Measurements from ENCODE around the gene TPST1.
"Not testable (repeated sequence)": the region's sequence is repeated elsewhere in the genome, so short reads cannot be mapped to it uniquely, and the experiment has no call there.

TPST1 gene

DNA sequence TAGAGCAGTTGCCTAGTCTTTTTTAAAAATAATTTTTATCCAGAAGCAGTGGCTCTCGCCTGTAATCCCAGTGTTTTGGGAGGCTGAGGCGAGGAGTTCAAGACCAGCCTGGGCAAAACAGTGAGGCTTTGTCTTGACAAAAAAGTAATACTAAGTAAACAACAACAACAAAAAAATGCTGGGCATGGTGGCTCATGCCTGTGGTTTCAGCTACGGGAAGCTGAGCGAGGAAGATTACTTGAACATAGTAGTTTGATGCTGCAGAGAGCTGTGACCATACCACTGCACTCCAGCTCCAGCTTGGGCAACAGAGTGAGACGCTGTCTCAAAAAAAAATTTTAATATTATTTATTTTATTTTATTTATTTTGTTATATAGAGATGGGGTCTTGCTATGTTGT is 31.3 kb upstream of the TPST1 start:
- H2BK5ac ChIP-seq (ENCODE audit: low read length) = no peak overlapping the region
- no peak overlapping the region for H3K18ac ChIP-seq (ENCODE audit: low read length)
- H3K4me3 ChIP-seq (ENCODE audit: low read length) = no peak overlapping the region
- H4K5ac ChIP-seq (ENCODE audit: low read length) = no peak overlapping the region
- H3K27me3 ChIP-seq (ENCODE audit: insufficient read depth, low read length, poor library complexity) = no peaks in the 10 kb centered on the region
- no peak overlapping the region for H3K4ac ChIP-seq (ENCODE audit: low read depth, low read length)
- WGBS (ENCODE audit: extremely low coverage, insufficient coverage, low lambda C conversion rate) = no CpG with 5 or more reads among the region's 5 CpGs
- H2BK120ac ChIP-seq (ENCODE audit: low read depth, low read length) = no peak overlapping the region
- no peaks in the 10 kb centered on the region for H3K79me1 ChIP-seq (ENCODE audit: low read length)
- H3K79me2 ChIP-seq (ENCODE audit: control insufficient read depth, insufficient read depth, low read length) = no peaks in the 10 kb centered on the region
- H3K27ac ChIP-seq (ENCODE audit: low read depth, low read length) = no peak overlapping the region
- no peak overlapping the region for H3K56ac ChIP-seq (ENCODE audit: low read length)
- no peaks in the 10 kb centered on the region for H3K4me1 ChIP-seq (ENCODE audit: control insufficient read depth, low read depth, low read length)
- no peak overlapping the region for H2AK5ac ChIP-seq (ENCODE audit: low read length)
- no peak for DNase-seq
- no peaks in the 10 kb centered on the region for H3K36me3 ChIP-seq (ENCODE audit: control insufficient read depth, insufficient read depth, low read length)
- no peak overlapping the region for H2BK15ac ChIP-seq (replicated peaks; ENCODE audit: low read depth)
- H3K4me2 ChIP-seq (ENCODE audit: low read length) = no peak overlapping the region
- no peak overlapping the region for H3K9ac ChIP-seq (ENCODE audit: low read length)
- H4K8ac ChIP-seq (ENCODE audit: low read depth, low read length) = no peak overlapping the region
- no peak overlapping the region for H3K23ac ChIP-seq (ENCODE audit: low read length)

GRCh38 chr7:66175006-66175405 is 30.1 kb upstream of the TPST1 start:
- H4K8ac ChIP-seq (ENCODE audit: low read depth, low read length); H2BK120ac ChIP-seq (ENCODE audit: low read depth, low read length); H2BK15ac ChIP-seq (replicated peaks; ENCODE audit: low read depth); H3K23ac ChIP-seq (ENCODE audit: low read length); H3K79me1 ChIP-seq (ENCODE audit: low read length); DNase-seq; H3K4me2 ChIP-seq (ENCODE audit: low read length); H3K4me3 ChIP-seq (ENCODE audit: low read length); H3K4me1 ChIP-seq (ENCODE audit: control insufficient read depth, low read depth, low read length); H3K18ac ChIP-seq (ENCODE audit: low read length); H2AK5ac ChIP-seq (ENCODE audit: low read length); H3K36me3 ChIP-seq (ENCODE audit: control insufficient read depth, insufficient read depth, low read length); H3K56ac ChIP-seq (ENCODE audit: low read length); H3K9ac ChIP-seq (ENCODE audit: low read length); H3K79me2 ChIP-seq (ENCODE audit: control insufficient read depth, insufficient read depth, low read length); H3K27ac ChIP-seq (ENCODE audit: low read depth, low read length); H2BK5ac ChIP-seq (ENCODE audit: low read length); H3K27me3 ChIP-seq (ENCODE audit: insufficient read depth, low read length, poor library complexity); H4K5ac ChIP-seq (ENCODE audit: low read length); H3K4ac ChIP-seq (ENCODE audit: low read depth, low read length): not testable (repeated sequence)
- no CpG with 5 or more reads among the region's 8 CpGs for WGBS (ENCODE audit: extremely low coverage, insufficient coverage, low lambda C conversion rate)

DNA sequence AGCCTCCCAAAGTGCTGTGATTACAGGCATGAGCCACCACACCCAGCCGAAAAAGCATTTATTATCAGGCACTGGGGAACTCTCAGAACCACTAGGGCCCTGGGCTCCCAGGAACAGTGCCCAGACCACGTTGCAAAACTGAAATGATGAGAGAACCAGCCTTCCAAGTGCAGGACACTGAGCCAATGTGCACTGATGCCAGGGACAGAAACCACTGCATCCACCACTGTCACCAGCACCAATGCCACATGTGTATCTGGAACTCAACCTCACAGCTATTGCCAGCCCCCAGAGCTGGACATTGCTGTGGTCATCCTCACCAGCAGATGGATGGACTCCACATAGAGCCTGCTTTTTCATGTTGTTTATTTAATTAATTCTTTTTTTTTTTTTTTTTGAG is 28.2 kb upstream of the TPST1 start:
- H3K4me3 ChIP-seq (ENCODE audit: low read length) = no peak overlapping the region
- no peak overlapping the region for H3K4me2 ChIP-seq (ENCODE audit: low read length)

DNA sequence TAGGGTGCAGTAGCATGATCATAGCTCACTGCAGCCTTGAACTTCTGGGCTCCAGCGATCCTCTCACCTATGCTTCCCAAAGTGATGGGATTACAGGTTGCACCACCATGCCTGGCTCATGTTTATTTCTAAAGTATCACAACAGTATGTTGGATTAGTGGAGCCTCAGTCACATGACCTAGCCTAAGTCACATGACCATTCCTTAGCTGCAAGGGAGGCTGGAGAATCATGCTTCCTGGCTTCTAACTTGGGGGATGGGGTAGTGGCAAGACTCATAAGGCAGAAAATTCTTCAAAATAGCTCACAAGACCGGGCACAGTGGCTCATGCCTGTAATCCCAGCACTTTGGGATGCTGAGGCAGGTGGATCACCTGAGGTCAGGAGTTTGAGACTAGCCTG is 26.9 kb upstream of the TPST1 start:
- DNase-seq = no peak
- H3K18ac ChIP-seq (ENCODE audit: low read length) = no peak overlapping the region
- no CpG with 5 or more reads among the region's 2 CpGs for WGBS (ENCODE audit: extremely low coverage, insufficient coverage, low lambda C conversion rate)
- no peak overlapping the region for H4K8ac ChIP-seq (ENCODE audit: low read depth, low read length)
- H3K79me1 ChIP-seq (ENCODE audit: low read length) = no peaks in the 10 kb centered on the region
- H4K5ac ChIP-seq (ENCODE audit: low read length) = no peak overlapping the region
- H3K56ac ChIP-seq (ENCODE audit: low read length) = no peak overlapping the region
- no peak overlapping the region for H3K4me2 ChIP-seq (ENCODE audit: low read length)
- no peaks in the 10 kb centered on the region for H3K79me2 ChIP-seq (ENCODE audit: control insufficient read depth, insufficient read depth, low read length)
- no peak overlapping the region for H2AK5ac ChIP-seq (ENCODE audit: low read length)
- H2BK5ac ChIP-seq (ENCODE audit: low read length) = no peak overlapping the region
- no peak overlapping the region for H3K23ac ChIP-seq (ENCODE audit: low read length)
- H3K9ac ChIP-seq (ENCODE audit: low read length) = no peak overlapping the region
- no peak overlapping the region for H2BK15ac ChIP-seq (replicated peaks; ENCODE audit: low read depth)
- no peak overlapping the region for H2BK120ac ChIP-seq (ENCODE audit: low read depth, low read length)
- H3K4me1 ChIP-seq (ENCODE audit: control insufficient read depth, low read depth, low read length) = no peaks in the 10 kb centered on the region
- no peak overlapping the region for H3K4ac ChIP-seq (ENCODE audit: low read depth, low read length)
- no peaks in the 10 kb centered on the region for H3K36me3 ChIP-seq (ENCODE audit: control insufficient read depth, insufficient read depth, low read length)
- H3K27me3 ChIP-seq (ENCODE audit: insufficient read depth, low read length, poor library complexity) = no peaks in the 10 kb centered on the region
- no peak overlapping the region for H3K27ac ChIP-seq (ENCODE audit: low read depth, low read length)
- no peak overlapping the region for H3K4me3 ChIP-seq (ENCODE audit: low read length)

More for the DNA sequence above, 28.2 kb upstream of the TPST1 start:
- Histone ChIP-seq H2BK15ac (replicated peaks; ENCODE audit: low read depth) (no peak overlapping the region), H2BK5ac (ENCODE audit: low read length) (no peak overlapping the region), H3K27me3 (ENCODE audit: insufficient read depth, low read length, poor library complexity) (no peaks in the 10 kb centered on the region), H3K18ac (ENCODE audit: low read length) (no peak overlapping the region), H3K4me1 (ENCODE audit: control insufficient read depth, low read depth, low read length) (no peaks in the 10 kb centered on the region), H3K79me1 (ENCODE audit: low read length) (no peaks in the 10 kb centered on the region), H3K36me3 (ENCODE audit: control insufficient read depth, insufficient read depth, low read length) (no peaks in the 10 kb centered on the region), H4K5ac (ENCODE audit: low read length) (no peak overlapping the region), H3K23ac (ENCODE audit: low read length) (no peak overlapping the region), H3K4ac (ENCODE audit: low read depth, low read length) (no peak overlapping the region), H3K9ac (ENCODE audit: low read length) (no peak overlapping the region), H3K79me2 (ENCODE audit: control insufficient read depth, insufficient read depth, low read length) (no peaks in the 10 kb centered on the region), H2BK120ac (ENCODE audit: low read depth, low read length) (no peak overlapping the region), H2AK5ac (ENCODE audit: low read length) (no peak overlapping the region), H3K27ac (ENCODE audit: low read depth, low read length) (no peak overlapping the region), H3K56ac (ENCODE audit: low read length) (no peak overlapping the region), H4K8ac (ENCODE audit: low read depth, low read length) (no peak overlapping the region)
- WGBS (ENCODE audit: extremely low coverage, insufficient coverage, low lambda C conversion rate) = no CpG with 5 or more reads among the region's 2 CpGs
- DNase-seq = no peak

- no peaks in the 10 kb centered on the region for H3K27me3 ChIP-seq (ENCODE audit: insufficient read depth, low read length, poor library complexity)
- H3K9ac ChIP-seq (ENCODE audit: low read length) = no peak overlapping the region
- H3K4me1 ChIP-seq (ENCODE audit: control insufficient read depth, low read depth, low read length) = no peaks in the 10 kb centered on the region
- H2BK120ac ChIP-seq (ENCODE audit: low read depth, low read length) = no peak overlapping the region
- no peak overlapping the region for H3K23ac ChIP-seq (ENCODE audit: low read length)
- no peak overlapping the region for H3K4ac ChIP-seq (ENCODE audit: low read depth, low read length)
- no peak overlapping the region for H2BK5ac ChIP-seq (ENCODE audit: low read length)
- H2AK5ac ChIP-seq (ENCODE audit: low read length) = no peak overlapping the region
- no peak overlapping the region for H4K8ac ChIP-seq (ENCODE audit: low read depth, low read length)
- H4K5ac ChIP-seq (ENCODE audit: low read length) = no peak overlapping the region
- H3K36me3 ChIP-seq (ENCODE audit: control insufficient read depth, insufficient read depth, low read length) = no peaks in the 10 kb centered on the region
- H3K79me2 ChIP-seq (ENCODE audit: control insufficient read depth, insufficient read depth, low read length) = no peaks in the 10 kb centered on the region
- no peak for DNase-seq
- H2BK15ac ChIP-seq (replicated peaks; ENCODE audit: low read depth) = no peak overlapping the region
- H3K18ac ChIP-seq (ENCODE audit: low read length) = no peak overlapping the region
- no peak overlapping the region for H3K56ac ChIP-seq (ENCODE audit: low read length)
- H3K27ac ChIP-seq (ENCODE audit: low read depth, low read length) = no peak overlapping the region
- no peak overlapping the region for H3K4me3 ChIP-seq (ENCODE audit: low read length)
- no peaks in the 10 kb centered on the region for H3K79me1 ChIP-seq (ENCODE audit: low read length)
- H3K4me2 ChIP-seq (ENCODE audit: low read length) = no peak overlapping the region
Measured at GRCh38 chr7:66181329-66181728, 23.8 kb upstream of the TPST1 start.

GRCh38 chr7:66181845-66182244 is 23.3 kb upstream of the TPST1 start:
- no peaks in the 10 kb centered on the region for H3K79me2 ChIP-seq (ENCODE audit: control insufficient read depth, insufficient read depth, low read length)
- H2AK5ac ChIP-seq (ENCODE audit: low read length) = no peak overlapping the region
- no peak overlapping the region for H4K5ac ChIP-seq (ENCODE audit: low read length)
- no peaks in the 10 kb centered on the region for H3K36me3 ChIP-seq (ENCODE audit: control insufficient read depth, insufficient read depth, low read length)
- H2BK120ac ChIP-seq (ENCODE audit: low read depth, low read length) = no peak overlapping the region
- H3K4me1 ChIP-seq (ENCODE audit: control insufficient read depth, low read depth, low read length) = no peaks in the 10 kb centered on the region
- H3K4me3 ChIP-seq (ENCODE audit: low read length) = no peak overlapping the region
- DNase-seq = no peak
- no peak overlapping the region for H3K27ac ChIP-seq (ENCODE audit: low read depth, low read length)
- no peaks in the 10 kb centered on the region for H3K79me1 ChIP-seq (ENCODE audit: low read length)
- WGBS (ENCODE audit: extremely low coverage, insufficient coverage, low lambda C conversion rate) = no CpG with 5 or more reads among the region's 2 CpGs
- no peak overlapping the region for H3K4me2 ChIP-seq (ENCODE audit: low read length)
- no peak overlapping the region for H4K8ac ChIP-seq (ENCODE audit: low read depth, low read length)
- H3K18ac ChIP-seq (ENCODE audit: low read length) = no peak overlapping the region
- no peaks in the 10 kb centered on the region for H3K27me3 ChIP-seq (ENCODE audit: insufficient read depth, low read length, poor library complexity)
- no peak overlapping the region for H2BK15ac ChIP-seq (replicated peaks; ENCODE audit: low read depth)
- H2BK5ac ChIP-seq (ENCODE audit: low read length) = no peak overlapping the region
- no peak overlapping the region for H3K23ac ChIP-seq (ENCODE audit: low read length)
- no peak overlapping the region for H3K56ac ChIP-seq (ENCODE audit: low read length)
- H3K9ac ChIP-seq (ENCODE audit: low read length) = no peak overlapping the region
- no peak overlapping the region for H3K4ac ChIP-seq (ENCODE audit: low read depth, low read length)
